Ectodermal cell (in vitro differentiated cells): Measurements from ENCODE around the gene BNC2.
"Not testable (repeated sequence)": the region's sequence is repeated elsewhere in the genome, so short reads cannot be mapped to it uniquely, and the experiment has no call there.

Source experiments
- H3K27ac ChIP-seq: 2 replicates; pipeline ENCODE4 v1.7.0; 2013; ENCODE audit warnings: mild to moderate bottlenecking, low read depth, low read length; ENCODE audit not compliant: insufficient read depth, poor library complexity, severe bottlenecking
- H3K27me3 ChIP-seq: 2 replicates; pipeline ENCODE4 v1.7.0; 2013; ENCODE audit warnings: mild to moderate bottlenecking, low read length; ENCODE audit not compliant: insufficient read depth, control insufficient read depth, poor library complexity, severe bottlenecking
- H3K36me3 ChIP-seq: one replicate; pipeline ENCODE4 v1.7.0; 2013; ENCODE audit warnings: low read length; ENCODE audit not compliant: control insufficient read depth, insufficient read depth
- H3K4me1 ChIP-seq: one replicate; pipeline ENCODE4 v1.7.0; 2013; ENCODE audit warnings: low read length; ENCODE audit not compliant: control insufficient read depth, insufficient read depth
- H3K4me3 ChIP-seq: 2 replicates; pipeline ENCODE4 v1.7.0; 2013; ENCODE audit warnings: low read depth, low read length, control low read depth; ENCODE audit not compliant: insufficient read depth
- H3K9me3 ChIP-seq: 2 replicates; pipeline ENCODE4 v1.7.0; 2013; ENCODE audit warnings: mild to moderate bottlenecking, low read length, moderate library complexity; ENCODE audit not compliant: control insufficient read depth
- WGBS, 2 experiments: methylation state at CpG; one replicate each; pipeline ENCODE4 v1.1.7; 2013; ENCODE audit warnings: missing lambda C conversion rate in 2 of 2; 5-methylcytosine and 5-hydroxymethylcytosine counted together

The BNC2 gene

DNA sequence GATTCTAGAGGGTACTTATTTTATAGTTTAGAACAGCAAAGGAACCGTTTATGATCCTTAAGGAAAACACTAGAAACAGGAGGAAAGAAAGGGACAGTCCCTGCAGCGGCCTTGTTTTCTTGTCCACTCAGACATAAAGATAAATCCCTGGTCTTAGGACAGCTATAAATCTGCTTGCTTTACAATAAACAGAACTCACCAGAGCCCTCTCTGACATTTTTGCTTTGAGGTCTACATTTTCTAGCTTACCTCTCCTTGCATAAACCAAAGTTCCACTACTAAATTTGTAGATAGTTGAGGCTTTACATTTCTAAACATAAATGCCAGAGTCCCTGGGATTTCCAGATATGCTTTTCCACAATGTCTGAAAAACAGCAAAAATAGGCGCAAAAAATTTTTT is 422.5 kb downstream of the BNC2 start:
- H3K36me3 ChIP-seq, result no peaks in the 10 kb centered on the region
- no peak overlapping the region for H3K27ac ChIP-seq
- H3K4me3 ChIP-seq, result no peak overlapping the region
- H3K9me3 ChIP-seq, result no peaks in the 10 kb centered on the region
- 86 to 88% methylated on average over 3 of the region's 3 CpGs for WGBS, 2 experiments
- no peaks in the 10 kb centered on the region for H3K27me3 ChIP-seq
- no peaks in the 10 kb centered on the region for H3K4me1 ChIP-seq

DNA sequence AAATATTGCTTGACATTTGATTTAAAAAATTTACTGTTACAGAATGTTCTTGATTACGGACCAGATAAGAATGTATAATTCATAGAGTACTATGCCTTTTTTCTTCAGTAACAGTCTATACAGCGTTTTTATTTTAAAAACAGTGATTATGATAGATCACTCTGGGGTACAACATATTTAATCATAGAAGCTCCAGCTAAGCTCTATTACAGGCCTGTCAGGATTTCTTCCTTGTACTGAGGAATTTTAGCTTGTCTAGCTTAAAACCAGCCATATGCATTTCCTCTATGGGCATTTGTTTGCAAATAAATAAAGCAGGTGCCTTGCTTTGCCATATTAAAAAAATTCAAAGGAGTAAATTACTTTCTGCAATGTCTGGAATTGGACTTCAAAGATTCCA is 423.8 kb downstream of the BNC2 start:
- Histone ChIP-seq H3K4me3 (no peak overlapping the region), H3K4me1 (no peaks in the 10 kb centered on the region), H3K27ac (no peak overlapping the region), H3K27me3 (no peaks in the 10 kb centered on the region), H3K36me3 (no peaks in the 10 kb centered on the region), H3K9me3 (no peaks in the 10 kb centered on the region)
- WGBS, 2 experiments, result 100% methylated on average over 1 to 2 of the region's 2 CpGs

DNA sequence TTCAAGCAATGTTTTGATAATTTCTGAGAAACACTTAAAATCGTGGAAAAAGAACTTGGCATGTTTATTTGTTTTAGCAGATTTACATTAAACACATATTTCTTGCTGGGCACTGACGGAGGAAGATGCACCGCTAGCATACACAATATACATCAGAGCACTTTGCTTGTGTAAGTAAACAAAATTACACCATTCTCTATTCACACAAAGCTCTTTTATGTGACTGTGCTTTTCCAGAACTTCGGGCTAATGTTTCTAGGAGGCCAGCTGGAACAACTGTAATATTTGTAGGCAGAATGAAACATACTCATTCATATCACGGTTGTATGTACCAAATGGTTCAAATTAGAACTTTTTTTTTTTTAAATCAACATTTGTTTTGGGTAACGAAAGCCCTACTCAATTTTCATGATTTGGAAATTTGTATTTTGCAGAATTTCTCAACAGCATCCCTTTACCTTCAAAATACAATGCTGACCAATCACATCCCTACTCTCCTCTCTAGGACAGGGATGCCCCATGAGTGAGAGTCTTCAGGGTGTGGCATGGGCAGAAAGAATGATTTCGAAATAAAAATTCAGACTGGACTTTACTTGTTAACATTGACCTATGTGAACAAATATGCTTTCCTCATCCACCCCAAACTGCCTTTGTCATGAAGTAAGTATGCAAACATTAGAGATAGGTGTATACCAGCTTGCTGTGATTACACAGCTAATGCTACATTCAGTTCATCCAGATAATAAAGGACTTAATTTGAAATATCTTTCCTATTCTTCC is 425.1 kb downstream of the BNC2 start:
- Histone ChIP-seq H3K9me3 (no peaks in the 10 kb centered on the region), H3K27ac (no peak overlapping the region), H3K4me1 (no peaks in the 10 kb centered on the region), H3K36me3 (no peaks in the 10 kb centered on the region), H3K4me3 (no peak overlapping the region), H3K27me3 (no peaks in the 10 kb centered on the region)
- WGBS, 2 experiments, result 93 to 94% methylated on average over 6 to 7 of the region's 7 CpGs

DNA sequence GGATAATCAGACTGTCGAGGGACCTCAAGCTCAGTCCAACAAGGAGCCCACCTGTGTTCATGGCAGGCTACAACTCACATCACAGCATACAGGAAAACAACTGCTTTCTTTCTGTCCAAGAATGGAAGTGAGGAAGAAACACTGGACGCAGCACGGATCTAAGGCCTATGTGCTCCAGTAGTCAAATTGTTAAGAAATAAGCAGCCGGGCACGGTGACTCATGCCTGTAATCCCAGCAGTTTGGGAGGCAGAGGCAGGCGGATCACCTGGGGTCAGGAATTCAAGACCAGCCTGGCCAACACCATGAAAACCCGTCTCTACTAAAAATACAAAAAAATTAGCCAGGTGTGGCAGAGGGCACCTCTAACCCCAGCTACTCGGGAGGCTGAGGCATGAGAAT is 427.8 kb downstream of the BNC2 start:
- H3K4me1 ChIP-seq, result no peaks in the 10 kb centered on the region
- no peak overlapping the region for H3K27ac ChIP-seq
- 72 to 78% methylated on average over 8 of the region's 8 CpGs for WGBS, 2 experiments
- H3K4me3 ChIP-seq, result no peak overlapping the region
- H3K27me3 ChIP-seq, result no peaks in the 10 kb centered on the region
- no peaks in the 10 kb centered on the region for H3K9me3 ChIP-seq
- H3K36me3 ChIP-seq, result no peaks in the 10 kb centered on the region

DNA sequence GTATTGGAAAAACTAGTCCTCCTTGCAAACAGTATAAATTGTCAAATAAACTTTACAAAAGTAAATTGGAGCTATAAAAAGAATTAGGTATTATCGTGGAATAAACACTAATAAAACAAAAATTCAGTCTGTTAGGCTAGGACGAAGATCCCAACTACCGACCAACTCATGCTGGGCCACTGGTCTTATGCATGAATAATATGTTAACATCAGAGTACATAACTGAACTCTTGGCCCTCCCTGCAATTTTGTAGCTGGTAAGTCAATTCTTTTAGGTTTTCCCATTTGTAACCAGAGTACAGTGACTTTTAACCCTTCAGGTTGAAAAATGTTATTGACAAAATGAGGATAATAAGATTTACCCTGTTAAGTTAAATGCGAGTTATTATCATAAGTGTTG is 428.7 kb downstream of the BNC2 start:
- no peaks in the 10 kb centered on the region for H3K9me3 ChIP-seq
- no peak overlapping the region for H3K4me3 ChIP-seq
- no peaks in the 10 kb centered on the region for H3K27me3 ChIP-seq
- H3K27ac ChIP-seq, result no peak overlapping the region
- H3K4me1 ChIP-seq, result no peaks in the 10 kb centered on the region
- WGBS, 2 experiments, result 93 to 97% methylated on average over 4 of the region's 4 CpGs
- H3K36me3 ChIP-seq, result no peaks in the 10 kb centered on the region

DNA sequence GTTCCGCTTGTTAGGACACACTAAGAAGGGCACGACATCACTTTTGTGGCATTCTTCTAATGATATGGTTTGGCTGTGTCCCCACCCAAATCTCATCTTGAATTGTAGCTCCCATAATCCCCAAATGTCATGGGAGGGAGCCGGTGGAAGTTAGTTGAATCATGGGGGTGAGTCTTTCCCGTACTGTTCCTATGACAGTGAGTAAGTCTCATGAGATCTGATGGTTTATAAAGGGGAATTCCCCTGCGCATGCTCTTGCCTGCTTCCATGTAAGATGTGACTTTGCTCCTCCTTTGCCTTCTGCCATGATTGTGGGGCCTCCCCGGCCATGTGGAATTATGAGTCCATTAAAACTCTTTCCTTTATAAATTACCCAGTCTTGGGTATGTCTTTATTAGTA is 431.6 kb downstream of the BNC2 start:
- H3K36me3 ChIP-seq, H3K27ac ChIP-seq, H3K27me3 ChIP-seq, H3K4me3 ChIP-seq, H3K4me1 ChIP-seq, H3K9me3 ChIP-seq: not testable (repeated sequence)
- WGBS, 2 experiments, result 94 to 96% methylated on average over 6 of the region's 6 CpGs

DNA sequence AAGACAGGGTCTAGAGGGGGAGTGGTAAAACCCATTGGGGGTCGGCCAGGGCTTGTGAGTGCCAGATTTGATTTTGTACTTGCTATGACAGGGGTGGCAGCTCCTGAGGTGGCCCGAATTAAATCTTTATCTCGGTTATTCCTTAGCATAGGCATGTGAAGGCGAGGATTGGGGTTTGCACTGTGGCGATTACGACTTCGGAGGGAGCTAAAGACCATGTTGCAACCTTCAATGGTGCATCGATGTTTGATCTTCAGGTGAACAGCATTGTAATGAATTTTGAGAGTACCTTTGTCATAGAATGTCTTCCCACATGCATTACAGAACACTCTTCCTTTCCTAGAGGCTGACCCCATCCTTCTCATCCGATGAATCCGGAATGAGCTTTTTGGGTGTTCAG is 433.9 kb downstream of the BNC2 start:
- Histone ChIP-seq H3K4me3 (no peak overlapping the region), H3K9me3 (no peaks in the 10 kb centered on the region), H3K36me3 (no peaks in the 10 kb centered on the region), H3K27me3 (no peaks in the 10 kb centered on the region), H3K27ac (no peak overlapping the region), H3K4me1 (peaks cover 16% of the 10 kb centered on the region)
- 94 to 95% methylated on average over 10 of the region's 10 CpGs for WGBS, 2 experiments

DNA sequence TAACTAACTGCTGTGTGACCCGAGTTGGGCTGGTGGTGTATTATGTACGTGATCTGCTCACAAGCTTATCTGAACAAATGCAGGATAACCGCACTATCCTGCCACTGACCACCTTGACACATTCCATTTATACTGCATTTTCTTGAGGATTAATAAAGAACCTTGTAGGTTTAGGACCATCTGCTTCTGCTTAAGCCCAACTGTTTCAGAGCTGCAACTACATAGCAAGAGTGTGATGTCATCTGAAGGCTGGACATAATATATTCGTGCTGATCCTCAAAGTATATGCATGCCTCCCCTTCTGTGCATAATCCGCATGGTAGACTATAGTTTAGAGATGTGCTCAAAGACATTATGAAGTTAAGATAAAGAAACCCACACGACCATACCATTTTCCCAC is 435.9 kb downstream of the BNC2 start:
- Histone ChIP-seq H3K4me3 (no peak overlapping the region), H3K36me3 (no peaks in the 10 kb centered on the region), H3K4me1 (peaks cover 33% of the 10 kb centered on the region), H3K9me3 (no peaks in the 10 kb centered on the region), H3K27ac (no peak overlapping the region), H3K27me3 (no peaks in the 10 kb centered on the region)
- 97 to 100% methylated on average over 6 of the region's 6 CpGs for WGBS, 2 experiments

DNA sequence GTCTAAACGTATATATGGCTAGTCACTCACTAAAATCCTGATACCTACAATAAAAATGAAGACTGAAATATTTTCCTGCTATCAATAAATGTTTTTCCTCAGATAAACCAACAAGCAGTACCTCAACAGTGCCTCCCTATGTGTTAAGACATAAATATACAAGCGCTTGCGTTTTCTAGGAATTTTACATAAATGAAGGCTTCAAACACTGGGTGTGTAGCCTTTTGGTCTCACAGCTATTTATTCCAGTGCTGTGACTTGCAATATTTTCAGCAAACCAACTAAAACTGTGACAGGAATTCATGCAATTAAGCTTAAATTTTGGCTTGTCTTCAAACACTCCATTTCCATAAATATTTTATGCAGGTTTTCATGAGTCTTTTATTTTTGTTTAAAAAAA is 437.0 kb downstream of the BNC2 start:
- WGBS, 2 experiments, result 94 to 97% methylated on average over 3 of the region's 3 CpGs
- Histone ChIP-seq H3K36me3 (no peaks in the 10 kb centered on the region), H3K4me3 (no peak overlapping the region), H3K9me3 (no peaks in the 10 kb centered on the region), H3K4me1 (peaks cover 42% of the 10 kb centered on the region), H3K27me3 (peaks cover 6% of the 10 kb centered on the region), H3K27ac (no peak overlapping the region)

DNA sequence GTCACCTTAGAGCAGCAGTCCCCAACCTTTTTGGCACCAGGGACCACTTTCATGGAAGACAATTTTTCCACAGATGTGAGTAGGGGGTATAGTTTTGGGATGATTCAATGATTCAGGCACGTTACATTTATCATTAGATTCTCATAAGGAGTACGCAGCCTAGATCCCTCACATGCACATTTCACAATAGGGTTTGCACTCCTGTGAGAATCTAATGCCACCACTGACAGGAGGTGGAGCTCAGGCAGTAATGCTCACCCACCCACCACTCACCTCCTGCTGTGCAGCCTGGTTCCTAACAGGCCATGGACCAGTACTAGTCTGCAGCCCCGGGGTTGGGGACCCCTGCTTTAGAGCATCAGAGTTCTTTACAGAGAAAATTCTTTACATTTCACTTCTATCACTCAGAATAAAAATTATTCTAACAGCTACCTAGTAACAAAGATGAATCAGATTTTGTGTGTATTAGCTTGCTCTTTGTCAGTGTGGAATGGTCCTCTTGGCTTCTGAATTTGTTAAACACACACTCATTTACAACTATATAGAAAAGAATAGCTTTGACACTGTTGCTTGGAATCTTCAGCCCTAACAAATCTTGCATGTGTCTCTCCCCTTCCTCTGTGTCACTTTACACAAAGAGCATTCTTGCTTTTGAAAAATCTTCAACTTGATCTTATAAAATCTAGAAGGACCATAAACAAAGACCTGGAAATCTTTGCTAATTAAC is 438.6 kb downstream of the BNC2 start:
- no peaks in the 10 kb centered on the region for H3K36me3 ChIP-seq
- peaks cover 6% of the 10 kb centered on the region for H3K27me3 ChIP-seq
- no peak overlapping the region for H3K4me3 ChIP-seq
- 85 to 90% methylated on average over 3 of the region's 3 CpGs for WGBS, 2 experiments
- no peaks in the 10 kb centered on the region for H3K9me3 ChIP-seq
- no peak overlapping the region for H3K27ac ChIP-seq
- peaks cover 53% of the 10 kb centered on the region for H3K4me1 ChIP-seq
